Lung (tissue), 12 donors: ENCODE data around the gene MORN2. TPM values are rescaled to one million over a fixed set of nuclear protein-coding genes. Genes with fewer than 3 reads are reported as not detected.

Source experiments
- ATAC-seq: fragments of 200-7000 bp; cut with Tn5 transposase; one replicate; pipeline ENCODE4 v1.9.1; 2020; ENCODE audit warnings: moderate number of reproducible peaks; ENCODE audit not compliant: insufficient read depth, low FRiP score
- DNase-seq, 3 donors: peaks; one replicate each; pipeline ENCODE4 v3.0.0-alpha.2; 2013 to 2017
- H3K27ac ChIP-seq, 2 donors: one replicate each; pipeline ENCODE4 v1.5.1; 2013; ENCODE audit warnings: mild to moderate bottlenecking in 2 of 2, moderate library complexity in 2 of 2, control low read depth in 1 of 2, inconsistent platforms in 1 of 2, low read depth in 1 of 2, low read length in 1 of 2
- H3K27me3 ChIP-seq, 3 donors: one replicate each; pipeline ENCODE4 v1.5.1; 2013; ENCODE audit warnings: low read length in 2 of 3; ENCODE audit not compliant: control insufficient read depth in 3 of 3, insufficient read depth in 3 of 3
- H3K36me3 ChIP-seq, 4 donors: one replicate each; pipeline ENCODE4 v1.5.1; 2013; ENCODE audit warnings: low read length in 4 of 4, mild to moderate bottlenecking in 1 of 4, moderate library complexity in 1 of 4; ENCODE audit not compliant: control insufficient read depth in 4 of 4, insufficient read depth in 4 of 4
- H3K4me1 ChIP-seq, 5 donors: one replicate each; pipeline ENCODE4 v1.5.1; 2013; ENCODE audit warnings: low read length in 5 of 5, mild to moderate bottlenecking in 2 of 5, moderate library complexity in 1 of 5; ENCODE audit not compliant: control insufficient read depth in 5 of 5, insufficient read depth in 5 of 5
- H3K4me3 ChIP-seq: one replicate; pipeline ENCODE4 v1.5.1; 2013; ENCODE audit warnings: mild to moderate bottlenecking, control low read depth, moderate library complexity
- H3K9ac ChIP-seq, 2 donors: one replicate each; pipeline ENCODE4 v1.5.1; 2013; ENCODE audit warnings: low read length in 2 of 2, control low read depth in 1 of 2; ENCODE audit not compliant: insufficient read depth in 1 of 2
- H3K9me3 ChIP-seq, 4 donors: one replicate each; pipeline ENCODE4 v1.5.1; 2013; ENCODE audit warnings: low read length in 3 of 4, mild to moderate bottlenecking in 1 of 4, moderate library complexity in 1 of 4; ENCODE audit not compliant: control insufficient read depth in 4 of 4, insufficient read depth in 3 of 4
- WGBS, 2 donors: extraction: QIAGEN DNeasy Blood & Tissue Kit; methylation state at CpG; one replicate each; pipeline ENCODE4 v1.1.7; 2013; 5-methylcytosine and 5-hydroxymethylcytosine counted together
- polyA plus RNA-seq, 2 donors: library from polyadenylated mRNA; stranded (reverse); fragments of 200-250 nt; gene quantifications; one replicate each; pipeline ENCODE4 v1.2.1, GENCODE V29; 2013
- total RNA-seq, 2 donors: library from RNA; depleted of rRNA in 1 of 2; stranded (reverse); fragments of >200 nt in 1 of 2; gene quantifications; one replicate each; pipeline ENCODE4 v1.2.1, GENCODE V29; 2014 to 2021
- TF ChIP-seq, protein P1 (sequence below): IDR thresholded peaks from 2 replicates; pipeline ENCODE4 v1.5.1; 2012; ENCODE audit warnings: mild to moderate bottlenecking; ENCODE audit errors: control extremely low read depth, extremely low read depth
- donor health status: control.
- donor health status: control.
- donor health status: Bipolar disorder and iron deficiency.
- donor health status: healthy.
- donor health status: DM: yes; HTN: yes; CAD: no.

Gene MORN2
- total and polyA plus RNA-seq, 4 donors: 28.1 to 60.7 (median 30.7) TPM

DNA sequence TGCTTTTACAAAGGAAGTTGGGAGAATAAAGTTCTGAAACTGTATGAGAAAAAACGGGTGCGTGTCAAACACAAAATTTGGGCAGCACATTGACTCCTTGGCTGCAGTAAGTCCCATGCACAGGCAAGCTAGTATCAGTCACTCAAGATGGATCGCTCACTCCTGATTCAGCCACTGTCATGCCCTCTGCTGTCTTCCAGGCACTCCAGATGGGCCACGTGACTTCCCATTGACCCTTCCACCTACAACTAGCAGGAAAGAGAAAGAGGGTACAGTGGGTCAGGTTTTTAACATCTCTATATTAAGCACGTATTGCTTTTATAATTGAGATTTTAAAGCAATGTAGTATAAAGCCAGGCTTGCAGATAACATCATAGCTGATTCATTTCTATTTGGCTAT is 22.5 kb downstream of the MORN2 start:
- H3K27me3 ChIP-seq: no peaks in the 10 kb centered on the region
- DNase-seq (no peak), ATAC-seq (no peak)
- 88% methylated on average over 5 of the region's 5 CpGs for WGBS, 2 donors
- no peaks in the 10 kb centered on the region for H3K4me1 ChIP-seq
- TF ChIP-seq, protein P1, sequence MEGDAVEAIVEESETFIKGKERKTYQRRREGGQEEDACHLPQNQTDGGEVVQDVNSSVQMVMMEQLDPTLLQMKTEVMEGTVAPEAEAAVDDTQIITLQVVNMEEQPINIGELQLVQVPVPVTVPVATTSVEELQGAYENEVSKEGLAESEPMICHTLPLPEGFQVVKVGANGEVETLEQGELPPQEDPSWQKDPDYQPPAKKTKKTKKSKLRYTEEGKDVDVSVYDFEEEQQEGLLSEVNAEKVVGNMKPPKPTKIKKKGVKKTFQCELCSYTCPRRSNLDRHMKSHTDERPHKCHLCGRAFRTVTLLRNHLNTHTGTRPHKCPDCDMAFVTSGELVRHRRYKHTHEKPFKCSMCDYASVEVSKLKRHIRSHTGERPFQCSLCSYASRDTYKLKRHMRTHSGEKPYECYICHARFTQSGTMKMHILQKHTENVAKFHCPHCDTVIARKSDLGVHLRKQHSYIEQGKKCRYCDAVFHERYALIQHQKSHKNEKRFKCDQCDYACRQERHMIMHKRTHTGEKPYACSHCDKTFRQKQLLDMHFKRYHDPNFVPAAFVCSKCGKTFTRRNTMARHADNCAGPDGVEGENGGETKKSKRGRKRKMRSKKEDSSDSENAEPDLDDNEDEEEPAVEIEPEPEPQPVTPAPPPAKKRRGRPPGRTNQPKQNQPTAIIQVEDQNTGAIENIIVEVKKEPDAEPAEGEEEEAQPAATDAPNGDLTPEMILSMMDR: no peak
- H3K9me3 ChIP-seq: no peaks in the 10 kb centered on the region
- no peaks in the 10 kb centered on the region for H3K36me3 ChIP-seq
- no peak overlapping the region for H3K9ac ChIP-seq
- no peak overlapping the region for H3K4me3 ChIP-seq
- H3K27ac ChIP-seq: no peak overlapping the region

DNA sequence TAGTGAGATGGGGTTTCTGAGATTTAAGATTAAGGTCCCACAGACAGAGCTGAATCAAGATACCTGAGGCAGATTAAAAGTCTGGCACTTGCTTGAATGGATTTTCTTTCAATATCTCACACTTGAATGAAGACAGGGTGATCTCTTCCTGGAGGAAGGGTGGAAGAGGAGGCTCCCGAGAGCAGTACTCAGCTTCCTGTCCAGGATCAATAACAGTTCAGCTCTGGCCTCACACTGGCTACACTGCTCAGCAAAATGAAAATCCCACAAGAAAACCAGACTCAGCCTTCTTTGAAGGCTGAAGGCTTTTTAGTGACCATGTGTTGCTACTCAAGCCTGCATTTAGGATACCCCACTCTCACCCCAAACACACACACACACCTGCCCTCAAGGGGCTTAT is 24.9 kb downstream of the MORN2 start:
- no peak overlapping the region for H3K9ac ChIP-seq
- no peak overlapping the region for H3K27ac ChIP-seq
- WGBS, 2 donors: 78 to 91% methylated on average over 1 of the region's 1 CpG
- H3K27me3 ChIP-seq: no peaks in the 10 kb centered on the region
- no peaks in the 10 kb centered on the region for H3K4me1 ChIP-seq
- no peaks in the 10 kb centered on the region for H3K9me3 ChIP-seq
- TF ChIP-seq, protein P1: no peak
- H3K36me3 ChIP-seq: no peaks in the 10 kb centered on the region
- DNase-seq (no peak), ATAC-seq (no peak)
- no peak overlapping the region for H3K4me3 ChIP-seq

DNA sequence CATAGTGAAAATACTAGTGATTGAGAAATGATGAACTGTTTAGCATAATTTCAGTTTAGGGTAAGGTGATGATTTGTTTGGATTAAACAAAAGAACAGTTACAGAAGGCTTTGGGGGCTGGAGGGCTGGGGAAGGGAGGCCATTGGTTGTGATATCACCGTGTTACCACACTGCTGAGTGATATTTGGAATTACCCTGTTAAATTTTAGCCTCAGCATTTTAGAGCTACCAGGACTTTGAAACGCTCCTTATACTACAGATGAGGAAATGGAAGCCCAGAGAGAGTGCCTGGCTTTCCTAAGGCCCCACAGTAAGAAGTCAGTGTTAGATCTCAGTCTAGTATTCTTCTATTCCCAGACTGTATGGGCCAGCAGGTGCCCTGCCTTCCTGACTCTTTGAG is 29.5 kb downstream of the MORN2 start:
- no peak for DNase-seq
- TF ChIP-seq, protein P1: no peak
- no peak overlapping the region for H3K4me3 ChIP-seq

DNA sequence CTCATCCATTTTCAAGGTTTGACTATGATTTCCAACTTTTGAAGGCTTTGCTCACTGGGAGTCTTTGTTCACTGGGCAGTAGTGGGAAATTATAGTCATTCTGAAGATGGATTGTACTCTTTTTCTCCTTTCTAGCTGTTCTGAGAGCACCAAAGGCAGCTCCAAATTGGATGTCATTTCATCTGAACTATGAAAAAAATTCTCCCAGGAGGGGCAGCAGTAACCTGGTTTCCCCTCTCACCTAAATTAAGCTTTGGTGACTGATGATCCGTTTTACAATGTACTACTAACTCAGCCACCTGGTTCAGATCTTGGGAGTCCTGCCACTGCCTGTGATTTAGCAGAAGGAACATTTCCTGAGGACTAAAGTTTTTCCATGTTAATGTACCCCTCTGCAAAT is 31.5 kb downstream of the MORN2 start:
- H3K9ac ChIP-seq: no peak overlapping the region
- no peaks in the 10 kb centered on the region for H3K36me3 ChIP-seq
- no peaks in the 10 kb centered on the region for H3K4me1 ChIP-seq
- no peak overlapping the region for H3K4me3 ChIP-seq
- ATAC-seq (no peak), DNase-seq (no peak)
- H3K27ac ChIP-seq: no peak overlapping the region
- H3K9me3 ChIP-seq: no peaks in the 10 kb centered on the region
- no peaks in the 10 kb centered on the region for H3K27me3 ChIP-seq
- TF ChIP-seq, protein P1: no peak
- 82 to 88% methylated on average over 1 of the region's 1 CpG for WGBS, 2 donors

More for the DNA sequence above, 29.5 kb downstream of the MORN2 start:
- Histone ChIP-seq H3K9me3 (no peaks in the 10 kb centered on the region), H3K36me3 (no peaks in the 10 kb centered on the region), H3K9ac (no peak overlapping the region), H3K4me1 (no peaks in the 10 kb centered on the region), H3K27me3 (no peaks in the 10 kb centered on the region), H3K27ac (no peak overlapping the region)
- WGBS, 2 donors: 88 to 96% methylated on average over 2 of the region's 2 CpGs
- ATAC-seq: no peak
